HEK293T (cell line): Measurements from ENCODE around the gene ANKS1A.

Source experiments
- CTCF ChIA-PET: fragments of 350-600 bp; formaldehyde crosslinking; extraction: SDS; loops from one replicate; lab custom pipeline; 2021; ENCODE audit warnings: antibody characterized with exemption, inconsistent platforms; lab: Yijun Ruan, JAX
- POLR2A ChIA-PET: fragments of 350-600 bp; formaldehyde crosslinking; extraction: SDS; loops from one replicate; lab custom pipeline; 2020; ENCODE audit warnings: antibody characterized with exemption, inconsistent platforms; lab: Yijun Ruan, JAX
- DNase-seq: peaks from one replicate; pipeline ENCODE4 v3.0.0; 2012; ENCODE audit warnings: mixed read lengths; ENCODE audit errors: extremely low spot score
- ARNT ChIP-seq: fragments of 450-650 bp; IDR thresholded peaks from 2 replicates; pipeline ENCODE4 v1.6.1; 2017; ENCODE audit warnings: mild to moderate bottlenecking
- BHLHE40 ChIP-seq: fragments of 450-650 bp; IDR thresholded peaks from 2 replicates; pipeline ENCODE4 v1.6.1; 2016; ENCODE audit warnings: mild to moderate bottlenecking, moderate library complexity, borderline replicate concordance
- CTBP1 ChIP-seq: fragments of 450-650 bp; IDR thresholded peaks from 2 replicates; pipeline ENCODE4 v1.6.1; 2016; ENCODE audit warnings: borderline replicate concordance
- ELF4 ChIP-seq: fragments of 450-650 bp; IDR thresholded peaks from 2 replicates; pipeline ENCODE4 v1.6.1; 2017; ENCODE audit warnings: antibody characterized with exemption
- FOXA1 ChIP-seq: fragments of 450-650 bp; IDR thresholded peaks from 2 replicates; pipeline ENCODE4 v1.6.1; 2016; ENCODE audit warnings: mild to moderate bottlenecking
- FOXK2 ChIP-seq: fragments of 450-650 bp; IDR thresholded peaks from 2 replicates; pipeline ENCODE4 v1.6.1; 2016; ENCODE audit warnings: mild to moderate bottlenecking
- FOXM1 ChIP-seq: fragments of 450-650 bp; IDR thresholded peaks from 2 replicates; pipeline ENCODE4 v1.6.1; 2017; ENCODE audit warnings: mild to moderate bottlenecking, borderline replicate concordance
- HDGF ChIP-seq: fragments of 450-650 bp; IDR thresholded peaks from 2 replicates; pipeline ENCODE4 v1.6.1; 2017; ENCODE audit warnings: antibody characterized with exemption, borderline replicate concordance
- L3MBTL2 ChIP-seq: fragments of 450-650 bp; conservative IDR thresholded peaks from 2 replicates; pipeline ENCODE4 v1.6.1; 2016; ENCODE audit warnings: mild to moderate bottlenecking
- LEF1 ChIP-seq: fragments of 450-650 bp; IDR thresholded peaks from 2 replicates; pipeline ENCODE4 v1.6.1; 2017; ENCODE audit warnings: mild to moderate bottlenecking, borderline replicate concordance
- NFRKB ChIP-seq: fragments of 450-650 bp; IDR thresholded peaks from 2 replicates; pipeline ENCODE4 v1.6.1; 2016; ENCODE audit warnings: mild to moderate bottlenecking, moderate library complexity
- SP1 ChIP-seq: fragments of 450-650 bp; IDR thresholded peaks from 2 replicates; pipeline ENCODE4 v1.6.1; 2017
- SUZ12 ChIP-seq: fragments of 450-650 bp; IDR thresholded peaks from 2 replicates; pipeline ENCODE4 v1.6.1; 2016; ENCODE audit warnings: mild to moderate bottlenecking
- TARDBP ChIP-seq: fragments of 450-650 bp; IDR thresholded peaks from 2 replicates; pipeline ENCODE4 v1.6.1; 2016
- ZNF384 ChIP-seq: fragments of 450-650 bp; IDR thresholded peaks from 2 replicates; pipeline ENCODE4 v1.6.1; 2016
- TF ChIP-seq, protein P1 (sequence below): fragments of 450-650 bp; IDR thresholded peaks from 2 replicates; pipeline ENCODE4 v1.6.1; 2016

ANKS1A gene

DNA sequence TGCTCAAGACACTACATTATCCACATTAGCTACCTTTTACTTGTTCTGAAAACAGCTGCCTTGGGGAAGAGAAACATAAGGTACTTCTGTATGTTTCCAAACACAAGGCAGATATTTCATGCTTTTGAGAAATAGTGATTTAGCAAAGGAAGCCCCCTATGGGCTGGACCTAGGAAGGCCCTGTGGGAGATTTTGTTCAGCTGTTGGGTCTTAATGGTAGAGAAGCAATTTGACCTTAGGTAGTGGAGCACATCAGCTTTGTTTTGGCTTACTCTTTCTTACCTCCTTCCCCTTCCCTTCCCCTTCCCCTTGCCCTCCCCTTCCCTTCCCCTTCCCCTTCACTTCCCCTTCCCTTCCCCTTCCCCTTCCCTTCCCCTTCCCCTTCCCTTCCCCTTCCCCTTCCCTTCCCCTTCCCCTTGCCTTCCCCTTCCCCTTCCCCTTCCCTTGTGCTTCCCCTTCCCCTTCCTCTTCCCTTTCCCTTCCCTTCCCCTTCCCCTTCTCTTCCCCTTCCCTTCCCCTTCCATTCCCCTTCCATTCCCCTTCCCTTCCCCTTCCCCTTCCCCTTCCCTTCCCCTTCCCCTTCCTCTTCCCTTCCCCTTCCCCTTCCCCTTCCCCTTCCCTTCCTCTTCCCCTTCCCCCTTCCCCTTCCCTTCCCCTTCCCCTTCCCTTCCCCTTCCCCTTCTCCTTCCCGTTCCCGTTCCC, 84.6 kb downstream of the ANKS1A start:
- no peak for DNase-seq
- POLR2A ChIA-PET, result interaction anchor here (2.4 kb wide), 1 partner anchor 85 kb away, joined by 10 read pairs; the partner anchor contains the start of genes ANKS1A and TAF11
- TF ChIP-seq SP1 (no peak), ZNF384 (no peak), L3MBTL2 (no peak), LEF1 (no peak), FOXM1 (no peak)
- CTCF ChIA-PET, result interaction anchor here (1.0 kb wide), 1 partner anchor 22 kb away, joined by 5 read pairs; no protein-coding TSS in a partner anchor

DNA sequence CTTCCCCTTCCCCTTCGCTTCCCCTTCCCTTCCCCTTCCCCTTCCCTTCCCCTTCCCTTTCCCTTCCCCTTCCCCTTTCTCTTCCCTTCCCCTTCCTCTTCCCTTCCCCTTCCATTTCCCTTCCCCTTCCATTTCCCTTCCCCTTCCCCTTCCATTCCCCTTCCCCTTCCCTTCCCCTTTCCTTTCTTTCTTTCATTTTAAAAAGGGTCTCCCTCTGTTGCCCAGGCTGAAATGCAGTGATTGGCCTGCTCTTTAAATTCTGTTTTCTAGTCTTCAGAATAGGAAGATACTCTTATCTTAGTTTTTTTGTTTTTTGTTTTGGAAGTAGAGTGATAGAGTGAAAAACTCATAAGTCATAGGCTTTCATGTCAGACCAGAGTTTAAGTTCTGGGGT, 85.2 kb downstream of the ANKS1A start:
- no peak for DNase-seq
- TF ChIP-seq CTBP1 (no peak), FOXA1 (no peak), LEF1 (no peak), BHLHE40 (no peak), TARDBP (no peak), SP1 (no peak)
- CTCF ChIA-PET, result no interaction called here
- POLR2A ChIA-PET, result no interaction called here

DNA sequence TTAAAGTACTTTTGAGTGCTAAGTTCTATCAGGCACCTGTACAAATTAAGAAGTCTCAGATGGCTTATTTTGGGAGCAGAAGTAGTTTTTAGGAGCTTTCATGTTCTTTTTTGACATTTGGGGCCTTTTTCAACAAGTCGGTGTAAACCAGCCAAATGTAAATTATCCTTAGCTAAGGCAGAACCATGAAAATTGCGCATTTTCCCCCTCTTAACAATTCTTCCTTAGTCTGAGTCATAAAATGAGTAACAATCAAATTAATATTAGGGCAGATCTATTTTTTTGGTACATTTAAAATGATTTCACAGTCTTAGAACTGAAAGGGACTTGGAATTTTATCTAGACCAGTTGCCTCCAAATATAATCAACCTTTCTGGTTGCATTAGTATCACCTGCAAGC, 87.2 kb downstream of the ANKS1A start:
- TF ChIP-seq CTBP1 (no peak), NFRKB (no peak), FOXM1 (no peak), HDGF (no peak), BHLHE40 (no peak), ZNF384 (no peak), FOXK2 (no peak), FOXA1 (no peak), ARNT (no peak), SUZ12 (no peak), TARDBP (no peak), L3MBTL2 (no peak)
- TF ChIP-seq, protein P1, sequence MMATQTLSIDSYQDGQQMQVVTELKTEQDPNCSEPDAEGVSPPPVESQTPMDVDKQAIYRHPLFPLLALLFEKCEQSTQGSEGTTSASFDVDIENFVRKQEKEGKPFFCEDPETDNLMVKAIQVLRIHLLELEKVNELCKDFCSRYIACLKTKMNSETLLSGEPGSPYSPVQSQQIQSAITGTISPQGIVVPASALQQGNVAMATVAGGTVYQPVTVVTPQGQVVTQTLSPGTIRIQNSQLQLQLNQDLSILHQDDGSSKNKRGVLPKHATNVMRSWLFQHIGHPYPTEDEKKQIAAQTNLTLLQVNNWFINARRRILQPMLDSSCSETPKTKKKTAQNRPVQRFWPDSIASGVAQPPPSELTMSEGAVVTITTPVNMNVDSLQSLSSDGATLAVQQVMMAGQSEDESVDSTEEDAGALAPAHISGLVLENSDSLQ, result no peak
- no peak for DNase-seq
- CTCF ChIA-PET, result interaction anchor here (1.4 kb wide), 1 partner anchor 9 kb away, joined by 3 read pairs; no protein-coding TSS in a partner anchor
- POLR2A ChIA-PET, result no interaction called here

DNA sequence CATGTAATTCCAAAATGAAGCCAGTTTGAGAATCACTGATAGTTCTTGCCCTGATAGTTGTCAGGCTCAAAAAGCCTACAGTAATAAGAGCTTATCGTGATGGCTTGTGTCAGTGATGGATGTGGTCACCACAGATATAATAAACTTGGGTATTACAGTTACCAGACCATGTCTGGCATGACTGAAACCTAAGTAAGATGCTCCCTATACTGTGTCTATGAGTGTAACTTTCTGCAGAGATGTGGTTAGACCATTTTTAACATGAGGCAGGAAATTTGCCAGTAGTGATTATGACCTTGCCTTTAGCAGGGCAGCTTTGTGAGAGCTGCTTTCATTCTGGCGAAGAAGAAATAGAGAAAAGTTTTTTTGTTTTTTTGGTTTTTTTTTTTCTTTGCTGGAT, 90.2 kb downstream of the ANKS1A start:
- TF ChIP-seq, protein P1, result no peak
- no peak for TF ChIP-seq ARNT
- no peak for TF ChIP-seq SP1
- TF ChIP-seq FOXK2, result no peak
- TF ChIP-seq LEF1, result no peak
- no peak for TF ChIP-seq L3MBTL2
- no peak for TF ChIP-seq NFRKB
- TF ChIP-seq SUZ12, result no peak
- no peak for TF ChIP-seq FOXM1
- no peak for TF ChIP-seq TARDBP
- no peak for TF ChIP-seq BHLHE40
- no peak for TF ChIP-seq FOXA1
- TF ChIP-seq CTBP1, result no peak
- TF ChIP-seq ZNF384, result no peak
- no peak for TF ChIP-seq HDGF
- no peak for DNase-seq
- CTCF ChIA-PET, result interaction anchor here (0.6 to 1.1 kb wide), 2 partner anchors 78 to 194 kb away, joined by 3 read pairs; no protein-coding TSS in a partner anchor
- POLR2A ChIA-PET, result interaction anchor here (1.6 kb wide), 1 partner anchor 91 kb away, joined by 5 read pairs; the partner anchor contains the start of genes ANKS1A and TAF11

DNA sequence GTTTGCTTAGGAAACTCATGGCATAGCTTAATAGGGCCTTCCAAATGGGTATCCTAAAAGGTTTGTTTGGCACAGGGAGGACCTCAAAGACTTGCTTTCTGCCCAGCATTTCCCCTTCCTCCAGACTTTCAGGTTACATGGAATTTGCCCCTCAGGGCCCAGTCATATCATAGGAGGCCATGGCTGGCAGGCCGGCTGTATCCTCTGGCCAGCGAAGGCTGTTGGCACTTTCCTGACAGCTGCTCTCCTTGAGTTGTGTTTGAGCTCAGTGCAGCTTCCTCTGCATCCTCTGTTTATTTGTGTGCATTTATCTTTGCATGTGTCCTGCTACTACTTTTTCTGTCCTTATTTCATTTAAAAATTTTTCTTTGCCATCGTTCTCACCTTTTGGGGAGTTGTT, 90.9 kb downstream of the ANKS1A start:
- ChIA-PET CTCF (interaction anchor here (1.1 kb wide), 1 partner anchor 193 kb away, joined by 3 read pairs; no protein-coding TSS in a partner anchor), POLR2A (no interaction called here)
- no peak for TF ChIP-seq FOXA1
- no peak for DNase-seq

DNA sequence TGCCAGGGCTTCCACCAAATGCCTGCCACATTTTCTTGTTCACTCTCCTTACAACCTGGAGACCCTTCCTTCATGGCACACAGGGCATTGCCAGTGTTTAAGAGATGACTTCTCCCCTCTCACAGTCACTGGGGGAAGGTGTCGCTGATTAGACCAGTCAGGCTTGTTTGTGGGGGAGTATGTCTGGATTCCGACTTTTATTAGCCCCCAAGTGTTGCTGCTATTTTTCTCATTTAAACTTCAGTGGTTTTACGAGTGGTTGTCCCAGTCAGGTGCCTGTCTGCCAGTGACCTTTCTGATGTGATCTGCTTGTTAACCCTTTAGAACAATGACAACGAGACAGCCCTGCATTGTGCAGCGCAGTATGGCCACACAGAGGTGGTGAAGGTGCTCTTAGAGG, 92.3 kb downstream of the ANKS1A start:
- TF ChIP-seq L3MBTL2, result no peak
- no peak for TF ChIP-seq FOXK2
- TF ChIP-seq SP1, result no peak
- TF ChIP-seq LEF1, result no peak
- TF ChIP-seq BHLHE40, result no peak
- TF ChIP-seq ELF4, result no peak
- TF ChIP-seq FOXM1, result no peak
- no peak for TF ChIP-seq ARNT
- no peak for TF ChIP-seq CTBP1
- TF ChIP-seq, protein P1, result no peak
- no peak for TF ChIP-seq SUZ12
- no peak for TF ChIP-seq FOXA1
- ChIA-PET CTCF (no interaction called here), POLR2A (no interaction called here)
- no peak for DNase-seq

DNA sequence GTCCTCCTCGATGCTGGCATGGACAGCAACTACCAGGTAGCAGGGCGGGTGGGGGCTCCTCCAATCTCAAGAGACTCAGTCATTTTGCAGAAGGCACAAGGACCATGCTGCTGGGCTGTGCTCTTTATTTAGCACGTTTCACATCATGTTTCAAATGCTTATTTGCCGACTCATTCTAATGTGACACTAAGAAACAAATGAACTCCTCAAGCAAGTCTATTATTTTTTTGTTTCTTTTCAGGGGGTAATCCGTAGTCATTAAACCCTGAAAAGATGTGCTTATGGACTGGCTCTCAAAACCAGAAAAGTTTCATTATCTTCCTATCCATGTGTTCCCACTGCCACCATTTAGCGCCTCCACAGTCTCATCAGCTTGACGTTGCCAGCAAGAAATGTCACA, 92.9 kb downstream of the ANKS1A start:
- no peak for DNase-seq
- no peak for TF ChIP-seq BHLHE40
- TF ChIP-seq FOXM1, result no peak
- TF ChIP-seq SUZ12, result no peak
- TF ChIP-seq, protein P1, result no peak
- no peak for TF ChIP-seq FOXK2
- no peak for TF ChIP-seq L3MBTL2
- no peak for TF ChIP-seq NFRKB
- TF ChIP-seq LEF1, result no peak
- no peak for TF ChIP-seq ELF4
- TF ChIP-seq CTBP1, result no peak
- TF ChIP-seq ARNT, result no peak
- TF ChIP-seq HDGF, result no peak
- no peak for TF ChIP-seq ZNF384
- no peak for TF ChIP-seq SP1
- TF ChIP-seq TARDBP, result no peak
- no peak for TF ChIP-seq FOXA1
- ChIA-PET CTCF (no interaction called here), POLR2A (no interaction called here)
